Neural cell (in vitro differentiated cells): ENCODE results near the gene MACROH2A2. TPM values are rescaled to one million over a fixed set of nuclear protein-coding genes. Genes with fewer than 3 reads are reported as not detected.

ENCODE experiments used
- H2AFZ ChIP-seq: fragments of 200-600, 300-800 bp; sonication (generic), shearing (Covaris generic); 2 replicates; pipeline ENCODE4 v1.6.0; 2014; ENCODE audit warnings: low read depth, mild to moderate bottlenecking, antibody characterized with exemption, low read length, moderate library complexity
- H3F3A ChIP-seq: fragments of 200-600 bp; shearing (Covaris generic); 2 replicates; pipeline ENCODE4 v1.6.1; 2016; ENCODE audit warnings: mild to moderate bottlenecking, moderate library complexity, mixed read lengths, antibody characterized with exemption, low read length; ENCODE audit not compliant: insufficient read depth, poor library complexity, severe bottlenecking
- H3K27ac ChIP-seq: fragments of 200-600, 300-800 bp; sonication (generic), shearing (Covaris generic); 2 replicates; pipeline ENCODE4 v1.5.1; 2014; ENCODE audit warnings: mild to moderate bottlenecking, low read length, moderate library complexity
- H3K27me3 ChIP-seq: fragments of 300-800, 200-600 bp; sonication (generic), shearing (Covaris generic); 2 replicates; pipeline ENCODE4 v1.6.0; 2014; ENCODE audit warnings: mild to moderate bottlenecking, low read depth, low read length, moderate library complexity; ENCODE audit not compliant: insufficient read depth
- H3K36me3 ChIP-seq: fragments of 300-800, 200-600 bp; sonication (generic), shearing (Covaris generic); 2 replicates; pipeline ENCODE4 v1.5.1; 2014; ENCODE audit warnings: mild to moderate bottlenecking, antibody characterized with exemption, low read length, moderate library complexity; ENCODE audit not compliant: insufficient read depth
- H3K4me2 ChIP-seq: fragments of 300-800, 200-600 bp; sonication (generic), shearing (Covaris generic); 2 replicates; pipeline ENCODE4 v1.6.0; 2014; ENCODE audit warnings: mild to moderate bottlenecking, low read length
- H3K4me3 ChIP-seq: fragments of 300-800, 200-600 bp; sonication (generic), shearing (Covaris generic); 2 replicates; pipeline ENCODE4 v1.5.1; 2014; ENCODE audit warnings: mild to moderate bottlenecking, low read length, moderate library complexity
- H3K79me2 ChIP-seq: fragments of 200-600 bp; shearing (Covaris generic); replicated peaks from 2 replicates; pipeline ENCODE4 v1.6.0; 2014; ENCODE audit warnings: mild to moderate bottlenecking, low read length, moderate library complexity; ENCODE audit not compliant: insufficient read depth
- H3K9ac ChIP-seq: fragments of 300-800, 200-600 bp; sonication (generic), shearing (Covaris generic); 2 replicates; pipeline ENCODE4 v1.6.1; 2016; ENCODE audit warnings: mild to moderate bottlenecking, low read length, mixed read lengths
- H3K9me2 ChIP-seq: fragments of 200-600 bp; shearing (Covaris generic); 2 replicates; pipeline ENCODE4 v1.6.1; 2016; ENCODE audit warnings: mild to moderate bottlenecking, low read length, mixed read lengths; ENCODE audit not compliant: insufficient read depth
- H3K9me3 ChIP-seq: fragments of 200-600, 300-800 bp; sonication (generic), shearing (Covaris generic); 2 replicates; pipeline ENCODE4 v1.6.1; 2016; ENCODE audit warnings: mild to moderate bottlenecking, mixed run types, low read length, moderate library complexity, mixed read lengths
- H4K20me1 ChIP-seq: fragments of 200-600 bp; shearing (Covaris generic); 2 replicates; pipeline ENCODE4 v1.6.1; 2016; ENCODE audit warnings: mild to moderate bottlenecking, mixed run types; ENCODE audit not compliant: insufficient read depth
- EP300 ChIP-seq: fragments of 450-650 bp; conservative IDR thresholded peaks from 2 replicates; pipeline ENCODE4 v1.6.1; 2014; ENCODE audit warnings: antibody characterized with exemption, mild to moderate bottlenecking, moderate library complexity; ENCODE audit not compliant: poor library complexity, severe bottlenecking
- EZH2 ChIP-seq: fragments of 200-600, 300-800 bp; shearing (Covaris generic), sonication (generic); IDR thresholded peaks from 2 replicates; pipeline ENCODE4 v1.6.1; 2014; ENCODE audit warnings: antibody characterized with exemption, low read length, borderline replicate concordance, mild to moderate bottlenecking; ENCODE audit not compliant: insufficient read depth, poor library complexity, severe bottlenecking
- MXI1 ChIP-seq: fragments of 450-650 bp; conservative IDR thresholded peaks from 2 replicates; pipeline ENCODE4 v1.6.1; 2014; ENCODE audit warnings: antibody characterized with exemption, mild to moderate bottlenecking; ENCODE audit not compliant: poor library complexity, severe bottlenecking
- POLR2AphosphoS5 ChIP-seq: IDR thresholded peaks from 2 replicates; pipeline ENCODE4 v1.6.1; 2012
- RAD21 ChIP-seq: fragments of 450-650 bp; conservative IDR thresholded peaks from 2 replicates; pipeline ENCODE4 v1.6.1; 2014; ENCODE audit warnings: antibody characterized with exemption, mild to moderate bottlenecking, moderate library complexity
- SMC3 ChIP-seq: fragments of 450-650 bp; conservative IDR thresholded peaks from 2 replicates; pipeline ENCODE4 v1.6.1; 2014; ENCODE audit warnings: antibody characterized with exemption, mild to moderate bottlenecking, moderate library complexity; ENCODE audit not compliant: poor library complexity
- TAF1 ChIP-seq: IDR thresholded peaks from 2 replicates; pipeline ENCODE4 v1.6.1; 2012; ENCODE audit warnings: low read depth
- polyA plus RNA-seq: library from polyadenylated mRNA; depleted of rRNA; stranded (reverse); fragments of >200 nt; gene quantifications from 2 replicates; pipeline ENCODE4 v1.2.3, GENCODE V29; 2014
- TF ChIP-seq, protein P1 (sequence below): IDR thresholded peaks from 2 replicates; pipeline ENCODE4 v1.6.1; 2012; ENCODE audit warnings: borderline replicate concordance
- TF ChIP-seq, protein P2 (sequence below): fragments of 450-650 bp; IDR thresholded peaks from 2 replicates; pipeline ENCODE4 v1.5.1; 2014; ENCODE audit warnings: antibody characterized with exemption, mild to moderate bottlenecking, moderate library complexity; ENCODE audit not compliant: poor library complexity, severe bottlenecking

The MACROH2A2 gene
- polyA plus RNA-seq, 1 donor from 2014 or later, result 173 TPM

- Histone ChIP-seq H3K36me3 (no peaks in the 10 kb centered on the region), H3K4me2 (no peak overlapping the region), H3K9me2 (no peaks in the 10 kb centered on the region), H2AFZ (no peak overlapping the region), H3K27me3 (no peaks in the 10 kb centered on the region), H3K9ac (no peak overlapping the region), H4K20me1 (no peaks in the 10 kb centered on the region), H3K79me2 (no peaks in the 10 kb centered on the region), H3K9me3 (no peaks in the 10 kb centered on the region), H3K4me3 (no peak overlapping the region), H3K27ac (no peak overlapping the region), H3F3A (peaks cover under 1% of the 10 kb centered on the region)
- TF ChIP-seq EP300 (no peak), EZH2 (no peak), SMC3 (no peak), RAD21 (no peak), MXI1 (no peak), TAF1 (no peak), POLR2AphosphoS5 (no peak)
- TF ChIP-seq, protein P1, sequence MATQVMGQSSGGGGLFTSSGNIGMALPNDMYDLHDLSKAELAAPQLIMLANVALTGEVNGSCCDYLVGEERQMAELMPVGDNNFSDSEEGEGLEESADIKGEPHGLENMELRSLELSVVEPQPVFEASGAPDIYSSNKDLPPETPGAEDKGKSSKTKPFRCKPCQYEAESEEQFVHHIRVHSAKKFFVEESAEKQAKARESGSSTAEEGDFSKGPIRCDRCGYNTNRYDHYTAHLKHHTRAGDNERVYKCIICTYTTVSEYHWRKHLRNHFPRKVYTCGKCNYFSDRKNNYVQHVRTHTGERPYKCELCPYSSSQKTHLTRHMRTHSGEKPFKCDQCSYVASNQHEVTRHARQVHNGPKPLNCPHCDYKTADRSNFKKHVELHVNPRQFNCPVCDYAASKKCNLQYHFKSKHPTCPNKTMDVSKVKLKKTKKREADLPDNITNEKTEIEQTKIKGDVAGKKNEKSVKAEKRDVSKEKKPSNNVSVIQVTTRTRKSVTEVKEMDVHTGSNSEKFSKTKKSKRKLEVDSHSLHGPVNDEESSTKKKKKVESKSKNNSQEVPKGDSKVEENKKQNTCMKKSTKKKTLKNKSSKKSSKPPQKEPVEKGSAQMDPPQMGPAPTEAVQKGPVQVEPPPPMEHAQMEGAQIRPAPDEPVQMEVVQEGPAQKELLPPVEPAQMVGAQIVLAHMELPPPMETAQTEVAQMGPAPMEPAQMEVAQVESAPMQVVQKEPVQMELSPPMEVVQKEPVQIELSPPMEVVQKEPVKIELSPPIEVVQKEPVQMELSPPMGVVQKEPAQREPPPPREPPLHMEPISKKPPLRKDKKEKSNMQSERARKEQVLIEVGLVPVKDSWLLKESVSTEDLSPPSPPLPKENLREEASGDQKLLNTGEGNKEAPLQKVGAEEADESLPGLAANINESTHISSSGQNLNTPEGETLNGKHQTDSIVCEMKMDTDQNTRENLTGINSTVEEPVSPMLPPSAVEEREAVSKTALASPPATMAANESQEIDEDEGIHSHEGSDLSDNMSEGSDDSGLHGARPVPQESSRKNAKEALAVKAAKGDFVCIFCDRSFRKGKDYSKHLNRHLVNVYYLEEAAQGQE, result no peak
- TF ChIP-seq, protein P2, sequence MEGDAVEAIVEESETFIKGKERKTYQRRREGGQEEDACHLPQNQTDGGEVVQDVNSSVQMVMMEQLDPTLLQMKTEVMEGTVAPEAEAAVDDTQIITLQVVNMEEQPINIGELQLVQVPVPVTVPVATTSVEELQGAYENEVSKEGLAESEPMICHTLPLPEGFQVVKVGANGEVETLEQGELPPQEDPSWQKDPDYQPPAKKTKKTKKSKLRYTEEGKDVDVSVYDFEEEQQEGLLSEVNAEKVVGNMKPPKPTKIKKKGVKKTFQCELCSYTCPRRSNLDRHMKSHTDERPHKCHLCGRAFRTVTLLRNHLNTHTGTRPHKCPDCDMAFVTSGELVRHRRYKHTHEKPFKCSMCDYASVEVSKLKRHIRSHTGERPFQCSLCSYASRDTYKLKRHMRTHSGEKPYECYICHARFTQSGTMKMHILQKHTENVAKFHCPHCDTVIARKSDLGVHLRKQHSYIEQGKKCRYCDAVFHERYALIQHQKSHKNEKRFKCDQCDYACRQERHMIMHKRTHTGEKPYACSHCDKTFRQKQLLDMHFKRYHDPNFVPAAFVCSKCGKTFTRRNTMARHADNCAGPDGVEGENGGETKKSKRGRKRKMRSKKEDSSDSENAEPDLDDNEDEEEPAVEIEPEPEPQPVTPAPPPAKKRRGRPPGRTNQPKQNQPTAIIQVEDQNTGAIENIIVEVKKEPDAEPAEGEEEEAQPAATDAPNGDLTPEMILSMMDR, result no peak
These were observed 86.7 kb downstream of the MACROH2A2 start for GRCh38 chr10:70139151-70139996.

DNA sequence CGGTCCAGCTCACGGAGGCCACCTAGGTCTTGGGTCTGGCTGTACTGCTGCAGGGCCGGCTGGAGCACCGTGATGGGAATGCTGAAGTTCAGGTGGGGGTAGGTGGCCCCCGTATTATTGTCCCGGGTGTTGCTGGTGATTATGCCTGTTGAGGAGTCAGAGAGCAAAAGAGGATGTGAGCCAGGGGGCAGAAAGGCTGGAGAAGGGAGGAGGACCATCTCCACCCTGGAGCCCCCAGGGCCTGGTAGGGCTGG lies 87.3 kb downstream of the MACROH2A2 start:
- no peak overlapping the region for H3K4me2 ChIP-seq
- H3K4me3 ChIP-seq, result no peak overlapping the region
- H3K9ac ChIP-seq, result no peak overlapping the region
- H3K36me3 ChIP-seq, result no peaks in the 10 kb centered on the region
- H3K27me3 ChIP-seq, result no peaks in the 10 kb centered on the region
- H3F3A ChIP-seq, result peaks cover 6% of the 10 kb centered on the region
- H3K27ac ChIP-seq, result no peak overlapping the region
- no peaks in the 10 kb centered on the region for H3K79me2 ChIP-seq
- H4K20me1 ChIP-seq, result no peaks in the 10 kb centered on the region
- no peak overlapping the region for H2AFZ ChIP-seq
- no peaks in the 10 kb centered on the region for H3K9me2 ChIP-seq
- TF ChIP-seq, protein P1, result no peak
- TF ChIP-seq MXI1 (no peak), EZH2 (no peak), POLR2AphosphoS5 (no peak), SMC3 (no peak), TAF1 (no peak), RAD21 (no peak), EP300 (no peak)
- TF ChIP-seq, protein P2, result no peak
- no peaks in the 10 kb centered on the region for H3K9me3 ChIP-seq
